ENCODE results near the gene MCCC2. TPM values are rescaled to one million over a fixed set of nuclear protein-coding genes. Genes with fewer than 3 reads are reported as not detected.
"Not testable (repeated sequence)": the region's sequence is repeated elsewhere in the genome, so short reads cannot be mapped to it uniquely, and the experiment has no call there.

The MCCC2 gene
- total RNA-seq, 6 experiments from 2014 or later: 70.4 to 92.7 (median 81.0) TPM

GRCh38 chr5:71563161-71563560 is 24.0 kb upstream of the MCCC2 start:
- no peak for DNase-seq
- no peak overlapping the region for H3K4me3 ChIP-seq
- no peaks in the 10 kb centered on the region for H3K27me3 ChIP-seq
- WGBS (ENCODE audit: insufficient coverage, low coverage, low lambda C conversion rate, missing lambda C conversion rate): 91% methylated on average over 4 of the region's 4 CpGs
- no peak for ATAC-seq
- H3K4me1 ChIP-seq: no peaks in the 10 kb centered on the region
- no peak for TF ChIP-seq POLR2A (IDR thresholded peaks at IDR 0.05)
- no peak for TF ChIP-seq CTCF (IDR thresholded peaks at IDR 0.05)
- intact Hi-C loops (cut with DNase I): no loop called here
- H3K36me3 ChIP-seq: peaks cover 3 to 34% (median 10%) of the 10 kb centered on the region in 4 donors
- no peaks in the 10 kb centered on the region for H3K9me3 ChIP-seq
- no peak overlapping the region for H3K27ac ChIP-seq

GRCh38 chr5:71564895-71565294 is 22.2 kb upstream of the MCCC2 start:
- DNase-seq (no peak), ATAC-seq (no peak)
- intact Hi-C loops (cut with DNase I): no loop called here
- H3K9me3 ChIP-seq: no peaks in the 10 kb centered on the region
- no peaks in the 10 kb centered on the region for H3K27me3 ChIP-seq
- no peak for TF ChIP-seq CTCF (IDR thresholded peaks at IDR 0.05)
- no peak for TF ChIP-seq POLR2A (IDR thresholded peaks at IDR 0.05)
- H3K27ac ChIP-seq: no peak overlapping the region
- H3K4me3 ChIP-seq: no peak overlapping the region
- H3K4me1 ChIP-seq: no peaks in the 10 kb centered on the region
- peaks cover 0 to 34% (median 7%) of the 10 kb centered on the region in 4 donors for H3K36me3 ChIP-seq

- Histone ChIP-seq H3K27ac (no peak overlapping the region), H3K36me3 (peaks cover 0 to 15% (median 5%) of the 10 kb centered on the region in 4 donors), H3K9me3 (no peaks in the 10 kb centered on the region), H3K4me1 (no peaks in the 10 kb centered on the region), H3K4me3 (no peak overlapping the region), H3K27me3 (no peaks in the 10 kb centered on the region)
- ATAC-seq (no peak), DNase-seq (no peak)
- TF ChIP-seq POLR2A (IDR thresholded peaks at IDR 0.05) (no peak), CTCF (IDR thresholded peaks at IDR 0.05) (no peak)
- intact Hi-C loops (cut with DNase I): no loop called here
- 81% methylated on average over 5 of the region's 5 CpGs for WGBS (ENCODE audit: insufficient coverage, low coverage, low lambda C conversion rate, missing lambda C conversion rate)
Measured at GRCh38 chr5:71569748-71570509, 17.2 kb upstream of the MCCC2 start.

- H3K9me3 ChIP-seq; H3K27me3 ChIP-seq; H3K36me3 ChIP-seq; H3K27ac ChIP-seq; DNase-seq; H3K4me1 ChIP-seq; H3K4me3 ChIP-seq; ATAC-seq; intact Hi-C loops (cut with DNase I): not testable (repeated sequence)
- WGBS (ENCODE audit: insufficient coverage, low coverage, low lambda C conversion rate, missing lambda C conversion rate): 92% methylated on average over 2 of the region's 7 CpGs
Measured at GRCh38 chr5:71571811-71572210, 15.3 kb upstream of the MCCC2 start.

- TF ChIP-seq CTCF (IDR thresholded peaks at IDR 0.05) (no peak), POLR2A (IDR thresholded peaks at IDR 0.05) (no peak)
- H3K36me3 ChIP-seq: no peaks in the 10 kb centered on the region
- ATAC-seq: no peak
- no peak overlapping the region for H3K4me3 ChIP-seq
- 75% methylated on average over 5 of the region's 7 CpGs for WGBS (ENCODE audit: insufficient coverage, low coverage, low lambda C conversion rate, missing lambda C conversion rate)
- H3K27me3 ChIP-seq: no peaks in the 10 kb centered on the region
- no peaks in the 10 kb centered on the region for H3K4me1 ChIP-seq
- H3K9me3 ChIP-seq: no peaks in the 10 kb centered on the region
- intact Hi-C loops (cut with DNase I): no loop called here
- no peak for DNase-seq
- H3K27ac ChIP-seq: no peak overlapping the region
Measured at GRCh38 chr5:71573591-71573990, 13.5 kb upstream of the MCCC2 start.

- DNase-seq; H3K4me3 ChIP-seq; H3K27ac ChIP-seq; H3K27me3 ChIP-seq; H3K9me3 ChIP-seq; H3K36me3 ChIP-seq; H3K4me1 ChIP-seq; ATAC-seq; intact Hi-C loops (cut with DNase I): not testable (repeated sequence)
- WGBS (ENCODE audit: insufficient coverage, low coverage, low lambda C conversion rate, missing lambda C conversion rate): 100% methylated on average over 4 of the region's 4 CpGs
Measured at GRCh38 chr5:71575588-71575987, 11.6 kb upstream of the MCCC2 start.
